Head of caudate nucleus (tissue), 42 donors: ENCODE measurements around the gene PAQR6.

ENCODE experiments used
- DNase-seq, 42 donors: peaks; one replicate each; pipeline versions ENCODE4 v3.0.0 to v3.0.0-alpha.2; 2020 to 2021; ENCODE audit warnings: mixed read lengths in 7 of 42
- intact Hi-C: fragments of 100-400 bp; cut with DNase I; formaldehyde crosslinking; loops from one replicate; pipeline ENCODE4 v1.15.0; 2022

PAQR6 gene

GRCh38 chr1:156212130-156212529 is 35.7 kb downstream of the PAQR6 start:
- intact Hi-C loops, result no loop called here
- no peak for DNase-seq

GRCh38 chr1:156211243-156211642 is 36.6 kb downstream of the PAQR6 start:
- DNase-seq, result peak in 1 of 42 donors; percentile 11

GRCh38 chr1:156204686-156205085 is 43.2 kb downstream of the PAQR6 start:
- intact Hi-C loops, result no loop called here
- no peak for DNase-seq

More at GRCh38 chr1:156211243-156211642, 36.6 kb downstream of the PAQR6 start:
- intact Hi-C loops, result no loop called here

- DNase-seq, result no peak
- intact Hi-C loops, result no loop called here
Measured at GRCh38 chr1:156203331-156203730, 44.5 kb downstream of the PAQR6 start.

GRCh38 chr1:156200044-156200443 is 47.8 kb downstream of the PAQR6 start:
- intact Hi-C loops, result no loop called here
- DNase-seq, result peak in 2 of 42 donors; percentile 5 to 10

GRCh38 chr1:156198831-156199349 is 49.0 kb downstream of the PAQR6 start:
- intact Hi-C loops, result no loop called here
- DNase-seq, result peak in 1 of 42 donors; percentile 7

- DNase-seq, result no peak
- intact Hi-C loops, result no loop called here
Measured at GRCh38 chr1:156196445-156196844, 51.4 kb downstream of the PAQR6 start.

- no peak for DNase-seq
- intact Hi-C loops, result no loop called here
Measured at GRCh38 chr1:156195853-156196252, 52.0 kb downstream of the PAQR6 start.

GRCh38 chr1:156194300-156194652 is 53.6 kb downstream of the PAQR6 start:
- peak in 37 of 42 donors; percentile 8 to 75 (median 48) for DNase-seq

GRCh38 chr1:156193488-156194299 is 54.2 kb downstream of the PAQR6 start, which contains the start of gene SLC25A44:
TSS of gene SLC25A44 (plus strand) at chr1:156194104. CDS start at chr1:156199848, 5,744 bp downstream.
- intact Hi-C loops, result loop anchor here (5.0 kb wide), 1 partner anchor 36 kb away; no protein-coding TSS in a partner anchor
- peak; percentile 92 to 99 (median 97) for DNase-seq

More at GRCh38 chr1:156194300-156194652, 53.6 kb downstream of the PAQR6 start:
- intact Hi-C loops, result loop anchor here (5.0 kb wide), 1 partner anchor 37 kb away; no protein-coding TSS in a partner anchor
